Osteoblast (primary cell): ENCODE results near the gene KIAA1755. TPM values are rescaled to one million over a fixed set of nuclear protein-coding genes. Genes with fewer than 3 reads are reported as not detected.

Experiments used
- DNase-seq: peaks from one replicate; pipeline ENCODE4 v3.0.0; 2011; ENCODE audit warnings: low spot score, mixed read lengths; ENCODE audit not compliant: insufficient read length; ENCODE audit errors: missing footprints
- H2AFZ ChIP-seq: 2 replicates; pipeline ENCODE4 v1.6.0; 2011; ENCODE audit warnings: mild to moderate bottlenecking, low read length
- H3K27ac ChIP-seq: 2 replicates; pipeline ENCODE4 v1.5.1; 2011; ENCODE audit warnings: mild to moderate bottlenecking, low read depth, low read length, moderate library complexity
- H3K27me3 ChIP-seq: 2 replicates; pipeline ENCODE4 v1.6.0; 2012; ENCODE audit warnings: mild to moderate bottlenecking, control low read depth, inconsistent platforms, low read length, moderate library complexity; ENCODE audit not compliant: insufficient read depth
- H3K36me3 ChIP-seq: 2 replicates; pipeline ENCODE4 v1.5.1; 2011; ENCODE audit warnings: mild to moderate bottlenecking, low read length, control low read depth, moderate library complexity; ENCODE audit not compliant: insufficient read depth
- H3K4me1 ChIP-seq: 2 replicates; pipeline ENCODE4 v1.5.1; 2011; ENCODE audit warnings: mild to moderate bottlenecking, low read length, control low read depth, moderate library complexity; ENCODE audit not compliant: insufficient read depth
- H3K4me2 ChIP-seq: 2 replicates; pipeline ENCODE4 v1.6.0; 2011; ENCODE audit warnings: mild to moderate bottlenecking, low read length; ENCODE audit not compliant: insufficient read depth
- H3K4me3 ChIP-seq: fragments of 200-600 bp; sonication (generic); 3 replicates; pipeline ENCODE4 v1.5.1; 2012; ENCODE audit warnings: mild to moderate bottlenecking, low read length, inconsistent platforms; ENCODE audit not compliant: insufficient read depth
- H3K79me2 ChIP-seq: 2 replicates; pipeline ENCODE4 v1.6.0; 2012; ENCODE audit warnings: mild to moderate bottlenecking, low read length, control low read depth, inconsistent platforms; ENCODE audit not compliant: insufficient read depth
- H3K9me3 ChIP-seq: 2 replicates; pipeline ENCODE4 v1.5.1; 2011; ENCODE audit warnings: low read depth, low read length, control low read depth
- H4K20me1 ChIP-seq: 2 replicates; pipeline ENCODE4 v1.6.0; 2012; ENCODE audit warnings: mild to moderate bottlenecking, low read length, control low read depth; ENCODE audit not compliant: insufficient read depth
- CTCF ChIP-seq: IDR thresholded peaks from 2 replicates; pipeline ENCODE4 v1.5.1; 2011; ENCODE audit warnings: mild to moderate bottlenecking, low read depth, low read length, moderate library complexity; ENCODE audit errors: extremely low read depth
- total RNA-seq: library from RNA; depleted of rRNA; stranded (reverse); fragments of >200 nt; gene quantifications from 2 replicates; pipeline ENCODE4 v1.2.3, GENCODE V29; 2012

KIAA1755 gene
- total RNA-seq, 1 donor, result 2.5 TPM

- H3K27me3 ChIP-seq, result no peaks in the 10 kb centered on the region
- TF ChIP-seq CTCF, result no peak
- H2AFZ ChIP-seq, result no peak overlapping the region
Observed at GRCh38 chr20:38295811-38296210, 35.3 kb upstream of the KIAA1755 start.

DNA sequence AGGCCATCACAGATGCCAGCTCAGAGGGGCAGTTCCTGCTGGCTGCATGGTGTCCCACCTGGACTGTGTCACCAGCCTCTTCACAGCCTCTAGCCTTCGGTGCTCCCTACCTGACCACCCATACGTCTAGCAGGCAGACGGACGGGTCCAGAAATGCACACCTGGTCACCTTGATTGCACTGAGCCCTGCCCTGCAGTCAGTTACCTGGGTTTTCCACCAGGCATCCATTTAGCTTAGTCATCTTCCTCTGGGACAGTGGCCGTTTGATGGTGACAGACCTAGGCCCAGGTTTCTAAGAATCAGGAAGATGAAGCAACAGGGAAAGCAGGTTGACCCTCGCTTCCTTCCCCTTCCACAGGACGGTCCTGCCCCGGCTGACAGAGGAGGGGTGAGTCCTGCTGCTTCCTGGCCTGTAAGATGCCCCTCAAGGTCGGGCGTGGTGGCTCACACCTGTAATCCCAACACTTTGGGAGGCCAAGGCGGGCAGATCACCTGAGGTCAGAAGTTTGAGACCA lies 33.6 kb upstream of the KIAA1755 start:
- H3K79me2 ChIP-seq, result no peaks in the 10 kb centered on the region
- no peak overlapping the region for H3K4me2 ChIP-seq
- no peak for DNase-seq
- H3K4me3 ChIP-seq, result no peak overlapping the region
- no peak overlapping the region for H2AFZ ChIP-seq
- peaks cover 16% of the 10 kb centered on the region for H3K4me1 ChIP-seq
- no peak for TF ChIP-seq CTCF
- H3K27me3 ChIP-seq, result no peaks in the 10 kb centered on the region
- H4K20me1 ChIP-seq, result no peaks in the 10 kb centered on the region
- no peaks in the 10 kb centered on the region for H3K36me3 ChIP-seq
- H3K27ac ChIP-seq, result no peak overlapping the region
- peaks cover 3% of the 10 kb centered on the region for H3K9me3 ChIP-seq

More at GRCh38 chr20:38295811-38296210, 35.3 kb upstream of the KIAA1755 start:
- no peak overlapping the region for H3K4me3 ChIP-seq
- DNase-seq, result no peak
- H3K4me1 ChIP-seq, result peaks cover 16% of the 10 kb centered on the region
- no peaks in the 10 kb centered on the region for H3K79me2 ChIP-seq
- H3K9me3 ChIP-seq, result no peaks in the 10 kb centered on the region
- H4K20me1 ChIP-seq, result no peaks in the 10 kb centered on the region
- H3K27ac ChIP-seq, result no peak overlapping the region
- no peak overlapping the region for H3K4me2 ChIP-seq
- no peaks in the 10 kb centered on the region for H3K36me3 ChIP-seq

GRCh38 chr20:38293491-38294065 lies 33.0 kb upstream of the KIAA1755 start:
- peaks cover 3% of the 10 kb centered on the region for H3K9me3 ChIP-seq
- H3K4me1 ChIP-seq, result peaks cover 11% of the 10 kb centered on the region
- peak; percentile 22 for DNase-seq
- H3K36me3 ChIP-seq, result no peaks in the 10 kb centered on the region
- no peaks in the 10 kb centered on the region for H3K79me2 ChIP-seq
- no peak overlapping the region for H2AFZ ChIP-seq
- H3K4me2 ChIP-seq, result no peak overlapping the region
- no peak for TF ChIP-seq CTCF
- no peaks in the 10 kb centered on the region for H4K20me1 ChIP-seq
- H3K27me3 ChIP-seq, result no peaks in the 10 kb centered on the region
- H3K27ac ChIP-seq, result no peak overlapping the region
- H3K4me3 ChIP-seq, result no peak overlapping the region

DNA sequence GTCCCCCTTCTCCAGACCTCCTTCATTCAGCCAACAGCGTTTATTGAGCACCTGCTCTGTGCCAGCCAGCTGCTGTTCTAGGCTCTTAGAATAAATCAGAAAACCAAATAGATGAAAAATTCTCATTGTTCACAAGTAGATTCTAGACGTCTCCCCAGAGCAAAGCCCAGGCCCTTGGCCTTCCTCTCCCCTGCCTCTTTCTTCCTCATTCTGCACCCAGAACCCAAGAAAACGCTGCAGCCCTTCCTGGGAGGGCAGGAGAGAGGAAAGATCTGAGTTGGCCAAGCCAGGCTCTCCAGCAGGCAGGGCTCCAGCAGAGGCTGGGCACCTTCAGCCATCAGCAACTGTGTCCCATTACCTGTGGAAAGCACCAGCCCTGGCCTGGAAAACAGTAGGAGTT lies 31.4 kb upstream of the KIAA1755 start:
- Histone ChIP-seq H3K4me1 (peaks cover 24% of the 10 kb centered on the region), H3K9me3 (peaks cover 3% of the 10 kb centered on the region), H3K27ac (no peak overlapping the region), H3K27me3 (no peaks in the 10 kb centered on the region), H3K4me3 (no peak overlapping the region), H4K20me1 (no peaks in the 10 kb centered on the region), H3K4me2 (no peak overlapping the region), H2AFZ (no peak overlapping the region), H3K79me2 (no peaks in the 10 kb centered on the region), H3K36me3 (no peaks in the 10 kb centered on the region)
- DNase-seq, result no peak
- no peak for TF ChIP-seq CTCF
